Heart right ventricle (tissue), 16 donors: Measurements from ENCODE around the gene CRACR2B. TPM values are rescaled to one million over a fixed set of nuclear protein-coding genes. Genes with fewer than 3 reads are reported as not detected.

ENCODE experiments used
- ATAC-seq, 8 donors: fragments of 200-7000 bp; cut with Tn5 transposase; one replicate each; pipeline ENCODE4 v1.9.1; 2020; ENCODE audit warnings: mild to moderate bottlenecking in 8 of 8, moderate library complexity in 8 of 8, moderate number of reproducible peaks in 1 of 8
- DNase-seq, 2 donors: peaks; one replicate each; pipeline ENCODE4 v3.0.0-alpha.2; 2020
- H3K27ac ChIP-seq, 10 donors: fragments of 200-600 bp; sonication (generic) in 2 of 10; one replicate each; pipeline versions ENCODE4 v1.5.0 to v1.8.0; 2020 to 2022; ENCODE audit warnings: mild to moderate bottlenecking in 3 of 10
- H3K27me3 ChIP-seq, 7 donors: fragments of 200-600 bp; one replicate each; pipeline ENCODE4 v1.8.0; 2021 to 2022; ENCODE audit warnings: mild to moderate bottlenecking in 2 of 7
- H3K36me3 ChIP-seq, 9 donors: fragments of 200-600 bp; sonication (generic) in 1 of 9; one replicate each; pipeline versions ENCODE4 v1.5.0 to v1.8.0; 2020 to 2022; ENCODE audit warnings: mild to moderate bottlenecking in 2 of 9
- H3K4me1 ChIP-seq, 9 donors: fragments of 200-600 bp; sonication (generic) in 1 of 9; one replicate each; pipeline versions ENCODE4 v1.5.0 to v1.8.0; 2020 to 2022; ENCODE audit warnings: mild to moderate bottlenecking in 4 of 9
- H3K4me3 ChIP-seq, 10 donors: fragments of 200-600 bp; sonication (generic) in 2 of 10; one replicate each; pipeline versions ENCODE4 v1.5.0 to v1.8.0; 2020 to 2022; ENCODE audit warnings: mild to moderate bottlenecking in 7 of 10, moderate library complexity in 2 of 10
- H3K9me3 ChIP-seq, 11 donors: fragments of 200-600 bp in 10 of 11; sonication (generic) in 2 of 11; one replicate each; pipeline versions ENCODE4 v1.5.0 to v1.8.0; 2013 to 2022; ENCODE audit warnings: mild to moderate bottlenecking in 2 of 11, control low read depth in 1 of 11, moderate library complexity in 1 of 11
- CTCF ChIP-seq, 9 donors: fragments of 200-600 bp; sonication (generic) in 2 of 9; IDR thresholded peaks; one replicate each; pipeline versions ENCODE4 v1.5.0 to v1.8.0; 2021 to 2022; ENCODE audit warnings: antibody characterized with exemption in 9 of 9, mild to moderate bottlenecking in 5 of 9, moderate library complexity in 1 of 9
- WGBS, 2 donors: extraction: QIAGEN DNeasy Blood & Tissue Kit; methylation state at CpG; one replicate each; pipeline ENCODE4 v1.1.7; 2013; ENCODE audit warnings: inconsistent platforms in 1 of 2; 5-methylcytosine and 5-hydroxymethylcytosine counted together
- intact Hi-C, 10 donors: fragments of 100-400 bp; cut with DNase I; formaldehyde crosslinking; loops; one replicate each; pipeline versions ENCODE4 v1.11.1 to v1.14.2; 2022
- polyA plus RNA-seq, 2 donors: library from polyadenylated mRNA; stranded (reverse); fragments of 200-250 nt; gene quantifications; one replicate each; pipeline ENCODE4 v1.2.3, GENCODE V29; 2013
- total RNA-seq, 10 donors: library from RNA; stranded (reverse); fragmentation: NEBNext Ultra II Directional in 3 of 10; extraction: Animal tissue kit (Norgen Biotek cat#: 25700) in 3 of 10; gene quantifications; one replicate each; pipeline versions ENCODE4 v1.2.1 to v1.2.4, GENCODE V29; 2021 to 2023
- donor health status: Arrhythmogenic right ventricular cardiomyopathy.
- donor health status: ischemic (EF 13 %, LVEDD 7.1; RV severe dilation, severe dysfunction).
- donor health status: healthy with polysubstance abuse.
- donor health status: DM: no; HTN: yes; CAD: no.
- donor health status: DM: no; HTN: no; CAD: no.
- donor health status: ischemic (EF 25% LVEDD 6.9; RV normal size, moderate dysfunction).
- donor health status: ischemic (EF 25% LVEDD 5.7; RV mildly dilated, moderate dysfunction).
- donor health status: healthy.
- donor health status: DM: yes; HTN: yes; CAD: no.
- donor health status: Ischemic cardiomyopathy.
- donor health status: ischemic (EF 35%, LVEDD 5.7; RV mildly dilated, moderate dysfunction).
- donor health status: nonischemic (EF 11% LVEDD 7.7; RV severe dilation, severe dysfunction).
- donor health status: DM: yes; HTN: yes; CAD: no.
- donor health status: PGD.
- donor health status: ischemic (EF 29% LVEDD 5.4; RV normal size, mild dysfunction).
- donor health status: nonischemic (EF 23%, LVEDD 6.1; RV moderate dilation, normal function).

CRACR2B gene
- total and polyA plus RNA-seq, 12 donors: 11.4 to 72.3 (median 17.0) TPM

DNA sequence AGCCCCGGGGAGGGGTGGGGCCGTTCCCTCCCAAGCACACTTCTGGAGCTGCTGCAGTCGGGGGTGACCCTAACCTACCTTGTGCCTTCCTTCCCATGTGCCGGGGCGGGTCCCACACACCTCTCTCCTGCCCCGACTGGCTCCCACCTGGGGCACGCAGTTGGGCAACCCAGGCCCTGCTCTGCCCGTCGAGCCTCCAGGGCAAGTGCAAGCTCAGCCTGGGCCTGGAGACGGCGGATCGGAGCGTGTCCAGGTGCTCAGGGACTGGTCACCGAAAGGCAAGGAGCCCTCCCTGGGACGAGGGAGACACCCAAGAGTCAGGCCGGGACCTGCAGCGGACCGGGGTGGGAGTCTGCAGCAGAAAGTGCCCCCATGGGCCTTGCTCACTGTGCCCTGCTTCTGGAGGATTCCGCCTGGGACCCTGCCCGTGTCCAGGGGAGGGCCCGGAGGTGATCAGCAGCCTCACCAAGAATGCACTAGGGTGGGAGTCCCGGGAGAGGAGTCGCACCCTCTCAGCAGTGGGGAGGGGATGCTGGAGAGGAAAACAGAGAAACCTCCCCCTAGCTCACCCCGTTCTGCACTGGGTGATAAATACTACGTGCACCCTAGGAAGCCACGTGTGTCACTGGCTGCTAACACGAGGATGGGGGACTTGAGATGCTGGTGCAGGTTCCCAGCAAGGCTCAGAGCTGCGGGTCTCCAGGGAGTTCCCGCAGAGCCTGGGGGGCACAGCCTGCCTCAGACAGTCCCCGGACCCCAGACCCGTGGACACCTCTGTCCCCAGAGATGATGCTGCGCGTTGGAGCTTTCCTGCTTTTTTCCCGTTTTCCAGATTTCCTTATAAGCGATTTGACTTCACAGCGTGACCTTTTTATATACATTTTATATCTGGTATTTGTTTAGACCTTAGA lies 45.2 kb upstream of the CRACR2B start:
- intact Hi-C loops: no loop called here
- no peaks in the 10 kb centered on the region for H3K9me3 ChIP-seq
- DNase-seq (peak in 1 of 2 donors; percentile 15), ATAC-seq (no peak)
- H3K27ac ChIP-seq: no peak overlapping the region
- no peak overlapping the region for H3K4me3 ChIP-seq
- peaks cover 0 to 6% (median 0%) of the 10 kb centered on the region in 9 donors for H3K36me3 ChIP-seq
- H3K4me1 ChIP-seq: peaks cover 0 to 33% (median 21%) of the 10 kb centered on the region in 9 donors
- H3K27me3 ChIP-seq: peaks cover 0 to 1% (median 0%) of the 10 kb centered on the region in 7 donors
- no peak for TF ChIP-seq CTCF (IDR thresholded peaks at IDR 0.05)
- 75 to 76% methylated on average over 36 of the region's 36 CpGs for WGBS, 2 donors

DNA sequence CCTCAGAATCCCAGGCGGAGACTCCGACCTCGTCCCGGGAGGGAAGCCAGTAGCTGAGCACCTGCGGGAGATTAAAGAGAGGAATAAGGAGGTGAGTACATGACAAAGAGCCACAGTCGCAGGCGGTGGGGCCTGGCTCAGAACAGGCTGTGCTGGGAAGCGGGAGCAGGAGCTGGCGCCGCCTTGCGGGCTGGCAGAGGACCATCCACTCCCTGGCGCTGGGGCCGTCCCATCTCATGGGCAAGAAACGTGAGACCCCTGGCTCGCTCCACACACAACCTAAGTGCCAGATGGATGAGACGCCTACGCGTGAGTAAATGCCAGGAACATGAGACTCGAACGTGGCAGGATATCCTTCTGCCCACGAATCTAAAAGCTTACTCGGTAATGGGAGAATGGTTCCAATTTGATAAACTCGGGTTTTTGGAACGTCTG lies 44.1 kb upstream of the CRACR2B start:
- WGBS, 2 donors: 25 to 32% methylated on average over 24 of the region's 24 CpGs
- H3K27ac ChIP-seq: peak overlapping the region in 4 of 10 donors; percentile 1 to 35 (median 12)
- peak in 8 of 9 donors; percentile 21 to 72 (median 63) for TF ChIP-seq CTCF (IDR thresholded peaks at IDR 0.05)
- H3K9me3 ChIP-seq: no peaks in the 10 kb centered on the region
- DNase-seq: peak; percentile 57 to 72
- H3K36me3 ChIP-seq: peaks cover 0 to 6% (median 0%) of the 10 kb centered on the region in 9 donors
- peaks cover 0 to 11% (median under 1%) of the 10 kb centered on the region in 7 donors for H3K27me3 ChIP-seq
- no peak overlapping the region for H3K4me3 ChIP-seq
- H3K4me1 ChIP-seq: peaks cover 0 to 22% (median 14%) of the 10 kb centered on the region in 9 donors
- ATAC-seq: peak; percentile 45 to 85 (median 80)
- intact Hi-C loops: no loop called here

GRCh38 chr11:786235-787083 lies 41.3 kb upstream of the CRACR2B start:
- intact Hi-C loops: no loop called here
- TF ChIP-seq CTCF (IDR thresholded peaks at IDR 0.05): no peak
- WGBS, 2 donors: 75 to 80% methylated on average over 23 to 24 of the region's 24 CpGs
- Histone ChIP-seq H3K36me3 (peaks cover 0 to 5% (median 0%) of the 10 kb centered on the region in 9 donors), H3K4me3 (no peak overlapping the region), H3K27me3 (peaks cover 0 to 31% (median 25%) of the 10 kb centered on the region in 7 donors), H3K27ac (no peak overlapping the region), H3K9me3 (no peaks in the 10 kb centered on the region), H3K4me1 (peaks cover 0 to 18% (median 9%) of the 10 kb centered on the region in 9 donors)
- DNase-seq (no peak), ATAC-seq (no peak)

- Histone ChIP-seq H3K4me3 (no peak overlapping the region), H3K27me3 (peaks cover 0 to 31% (median 25%) of the 10 kb centered on the region in 7 donors), H3K9me3 (no peaks in the 10 kb centered on the region), H3K27ac (no peak overlapping the region), H3K4me1 (peaks cover 0 to 18% (median 9%) of the 10 kb centered on the region in 9 donors), H3K36me3 (peaks cover 0 to 12% (median 0%) of the 10 kb centered on the region in 9 donors)
- DNase-seq (no peak), ATAC-seq (no peak)
- intact Hi-C loops: no loop called here
- TF ChIP-seq CTCF (IDR thresholded peaks at IDR 0.05): no peak
- 90 to 92% methylated on average over 24 of the region's 24 CpGs for WGBS, 2 donors
These were observed 40.5 kb upstream of the CRACR2B start for GRCh38 chr11:787084-787675.
